Measurements from ENCODE around the gene REL. TPM values are rescaled to one million over a fixed set of nuclear protein-coding genes. Genes with fewer than 3 reads are reported as not detected.
"Not testable (repeated sequence)": the region's sequence is repeated elsewhere in the genome, so short reads cannot be mapped to it uniquely, and the experiment has no call there.

REL gene
- total RNA-seq, 1 donor = 7.3 TPM

GRCh38 chr2:60890393-60890707 is 9.0 kb downstream of the REL start:
- no peak overlapping the region for H3K4me3 ChIP-seq (ENCODE audit: low read depth, low read length)
- TF ChIP-seq CTCF (IDR thresholded peaks at IDR 0.05; ENCODE audit: insufficient read depth, low read depth, low read length) = no peak
- DNase-seq (ENCODE audit: low read depth) = no peak

DNA sequence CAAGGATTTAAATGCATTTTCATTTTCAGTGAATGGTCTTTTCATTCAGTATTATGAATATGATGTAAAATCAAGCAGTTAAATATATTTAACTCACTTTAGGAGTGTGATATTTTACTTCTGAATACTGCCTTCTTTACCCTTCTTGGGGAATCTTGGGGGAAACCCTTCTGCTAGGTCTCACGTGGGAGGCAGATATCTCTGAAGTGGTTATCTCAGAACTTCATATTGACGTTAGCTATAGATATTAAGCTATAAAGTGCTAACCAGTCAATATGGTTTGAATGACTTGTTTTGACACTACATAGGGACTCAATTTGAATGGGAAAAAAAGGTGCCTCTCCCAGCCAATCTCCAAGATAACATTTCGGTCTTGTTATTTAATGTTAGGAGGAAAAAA is 9.8 kb downstream of the REL start:
- no peak for DNase-seq (ENCODE audit: low read depth)
- no peak for TF ChIP-seq CTCF (IDR thresholded peaks at IDR 0.05; ENCODE audit: insufficient read depth, low read depth, low read length)
- H3K4me3 ChIP-seq (ENCODE audit: low read depth, low read length) = no peak overlapping the region

GRCh38 chr2:60898567-60898966 is 17.2 kb downstream of the REL start:
- no peak overlapping the region for H3K4me3 ChIP-seq (ENCODE audit: low read depth, low read length)
- no peak for DNase-seq (ENCODE audit: low read depth)
- no peak for TF ChIP-seq CTCF (IDR thresholded peaks at IDR 0.05; ENCODE audit: insufficient read depth, low read depth, low read length)

- no peak for DNase-seq (ENCODE audit: low read depth)
- H3K4me3 ChIP-seq (ENCODE audit: low read depth, low read length) = no peak overlapping the region
- no peak for TF ChIP-seq CTCF (IDR thresholded peaks at IDR 0.05; ENCODE audit: insufficient read depth, low read depth, low read length)
Measured at GRCh38 chr2:60899230-60899891, 18.0 kb downstream of the REL start.

GRCh38 chr2:60899892-60900249 is 18.5 kb downstream of the REL start:
- no peak for TF ChIP-seq CTCF (IDR thresholded peaks at IDR 0.05; ENCODE audit: insufficient read depth, low read depth, low read length)
- no peak for DNase-seq (ENCODE audit: low read depth)

DNA sequence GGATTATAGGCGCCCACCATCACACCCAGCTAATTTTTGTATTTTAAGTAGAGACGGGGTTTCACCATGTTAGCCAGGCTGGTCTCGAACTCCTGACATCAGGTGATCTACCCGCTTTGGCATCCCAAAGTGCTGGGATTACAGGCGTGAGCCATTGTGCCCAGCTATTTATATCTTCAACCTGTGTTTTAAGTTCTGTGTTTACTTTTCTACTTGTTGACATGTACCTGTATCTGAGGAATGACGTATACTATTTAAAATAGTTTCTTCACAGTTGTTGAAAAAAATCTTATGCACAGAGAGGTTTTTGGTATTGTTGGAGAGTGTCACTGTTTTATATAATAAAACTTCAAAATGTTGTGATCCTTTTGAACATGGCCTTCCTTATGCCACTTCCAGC is 19.9 kb downstream of the REL start:
- H3K4me3 ChIP-seq (ENCODE audit: low read depth, low read length); DNase-seq (ENCODE audit: low read depth): not testable (repeated sequence)

More at GRCh38 chr2:60899892-60900249, 18.5 kb downstream of the REL start:
- H3K4me3 ChIP-seq (ENCODE audit: low read depth, low read length) = no peak overlapping the region

GRCh38 chr2:60905867-60906266 is 24.5 kb downstream of the REL start:
- DNase-seq (ENCODE audit: low read depth); H3K4me3 ChIP-seq (ENCODE audit: low read depth, low read length): not testable (repeated sequence)

DNA sequence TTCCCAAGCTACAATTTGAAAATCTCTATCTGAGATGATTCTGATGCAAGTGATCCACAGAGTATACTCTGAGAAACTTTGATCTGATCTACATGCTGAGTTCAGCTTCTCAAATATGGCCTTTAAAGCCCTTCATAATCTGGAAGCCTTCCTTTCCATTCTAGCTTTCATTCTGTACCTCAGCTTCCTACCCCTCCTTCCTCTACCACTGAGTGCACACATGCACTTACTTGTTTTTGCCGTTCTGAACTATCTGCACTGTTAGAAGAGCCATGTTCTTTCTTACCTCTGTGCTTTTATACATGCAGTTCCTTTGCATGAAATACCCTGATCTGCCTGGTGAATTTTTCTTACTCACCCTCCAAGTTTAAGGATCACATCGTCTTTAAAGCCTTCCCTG is 25.0 kb downstream of the REL start:
- no peak overlapping the region for H3K4me3 ChIP-seq (ENCODE audit: low read depth, low read length)
- TF ChIP-seq CTCF (IDR thresholded peaks at IDR 0.05; ENCODE audit: insufficient read depth, low read depth, low read length) = no peak
- DNase-seq (ENCODE audit: low read depth) = no peak

Measured in fibroblast of villous mesenchyme (primary cell).